Lower leg skin (tissue), 3 donors: Measurements from ENCODE around the gene NFKBIE.

ENCODE experiments used
- CTCF ChIP-seq, 3 donors: fragments of 450-650 bp; IDR thresholded peaks; one replicate each; pipeline ENCODE4 v1.5.1; 2016; ENCODE audit warnings: antibody characterized with exemption in 3 of 3, mild to moderate bottlenecking in 3 of 3, moderate library complexity in 2 of 3
- POLR2A ChIP-seq, 2 donors: fragments of 450-650 bp; IDR thresholded peaks; one replicate each; pipeline ENCODE4 v1.6.1; 2016 to 2017; ENCODE audit warnings: antibody characterized with exemption in 2 of 2, mild to moderate bottlenecking in 1 of 2, moderate library complexity in 1 of 2

GRCh38 chr6:44250067-44250717, 15.2 kb downstream of the NFKBIE start:
- TF ChIP-seq CTCF (IDR thresholded peaks at IDR 0.05): no peak
- no peak for TF ChIP-seq POLR2A (IDR thresholded peaks at IDR 0.05)
